Hematopoietic multipotent progenitor cell treated with erythropoietin and hydrocortisone succinate and interleukin-3 and kit ligand, for 6 days (in vitro differentiated cells): ENCODE measurements around the gene GJB6.
"Not testable (repeated sequence)": the region's sequence is repeated elsewhere in the genome, so short reads cannot be mapped to it uniquely, and the experiment has no call there.

Experiments used
- DNase-seq: peaks from one replicate; pipeline ENCODE4 v3.0.0-alpha.2; 2015

GJB6 gene

GRCh38 chr13:20231839-20232555, at the start of gene GJB6:
Gene GJB6, minus strand, starts transcription at chr13:20232319. Its CDS starts 8,839 bp downstream, at chr13:20223480.
- no peak for DNase-seq

- not testable (repeated sequence) for DNase-seq
These were observed 44.8 kb upstream of the GJB6 start for GRCh38 chr13:20276901-20277300.

- no peak for DNase-seq
These were observed 42.3 kb upstream of the GJB6 start for GRCh38 chr13:20274466-20274865.

GRCh38 chr13:20272588-20273171, 40.6 kb upstream of the GJB6 start:
- DNase-seq, result no peak

- no peak for DNase-seq
These were observed 40.0 kb upstream of the GJB6 start for GRCh38 chr13:20272104-20272503.

GRCh38 chr13:20271441-20271840, 39.3 kb upstream of the GJB6 start:
- no peak for DNase-seq

GRCh38 chr13:20270163-20270865, 38.2 kb upstream of the GJB6 start:
- no peak for DNase-seq

GRCh38 chr13:20264271-20265018, 32.3 kb upstream of the GJB6 start:
- no peak for DNase-seq

GRCh38 chr13:20263393-20264044, 31.4 kb upstream of the GJB6 start:
- no peak for DNase-seq

GRCh38 chr13:20258963-20259288, 26.8 kb upstream of the GJB6 start:
- no peak for DNase-seq

- no peak for DNase-seq
These were observed 26.3 kb upstream of the GJB6 start for GRCh38 chr13:20258208-20258962.

GRCh38 chr13:20254076-20254475, 22.0 kb upstream of the GJB6 start:
- no peak for DNase-seq

- DNase-seq, result no peak
These were observed 17.8 kb upstream of the GJB6 start for GRCh38 chr13:20249913-20250312.

- no peak for DNase-seq
These were observed 15.8 kb upstream of the GJB6 start for GRCh38 chr13:20247963-20248362.

GRCh38 chr13:20247403-20247802, 15.3 kb upstream of the GJB6 start:
- no peak for DNase-seq

- DNase-seq, result no peak
These were observed 9.5 kb upstream of the GJB6 start for GRCh38 chr13:20241593-20241992.

- no peak for DNase-seq
These were observed 7.6 kb upstream of the GJB6 start for GRCh38 chr13:20239748-20240147.

- DNase-seq, result no peak
These were observed 598 bp upstream of the GJB6 start for GRCh38 chr13:20232556-20233277.

- DNase-seq, result no peak
These were observed 943 bp downstream of the GJB6 start for GRCh38 chr13:20230913-20231838.

- no peak for DNase-seq
These were observed 4.4 kb downstream of the GJB6 start for GRCh38 chr13:20227730-20228129.
